PFSK-1 (cell line): ENCODE measurements around the gene CTDSPL.

Experiments
- POLR2AphosphoS5 ChIP-seq: IDR thresholded peaks from 2 replicates; pipeline ENCODE4 v1.6.1; 2012; ENCODE audit warnings: low read depth, mild to moderate bottlenecking, control low read depth, low read length, moderate library complexity
- REST ChIP-seq, 2 experiments: IDR thresholded peaks; 2 replicates each; pipeline versions ENCODE4 v1.6.1 to v1.8.0; 2011 to 2012; ENCODE audit warnings: low read depth in 2 of 2, low read length in 2 of 2, control low read depth in 1 of 2, inconsistent platforms in 1 of 2, mild to moderate bottlenecking in 1 of 2, moderate library complexity in 1 of 2; ENCODE audit not compliant: insufficient read depth in 1 of 2
- SIN3A ChIP-seq: IDR thresholded peaks from 2 replicates; pipeline ENCODE4 v1.6.1; 2012; ENCODE audit warnings: mild to moderate bottlenecking, low read length, moderate library complexity, borderline replicate concordance; ENCODE audit not compliant: insufficient read depth
- TAF1 ChIP-seq: IDR thresholded peaks from 2 replicates; pipeline ENCODE4 v1.6.1; 2012; ENCODE audit warnings: low read length, control low read depth, borderline replicate concordance; ENCODE audit not compliant: insufficient read depth

- TF ChIP-seq TAF1 (no peak), SIN3A (no peak), POLR2AphosphoS5 (no peak), REST (IDR thresholded peaks at IDR 0.05; ENCODE audit: insufficient read depth in 1 of 2, low read depth in 2 of 2, low read length in 2 of 2) (no peak)
These were observed 36.7 kb upstream of the CTDSPL start for GRCh38 chr3:37824954-37825328.
